Measurements from ENCODE around the gene SLC9A8.
A peak's percentile ranks its signal among the peaks of the same experiment; 100 is the strongest.

The SLC9A8 gene

GRCh38 chr20:49792006-49792405 lies 20.6 kb upstream of the SLC9A8 start:
- Mint-ChIP-seq H3K27ac (no peak overlapping the region), H3K4me3 (no peak overlapping the region), H3K27me3 (ENCODE audit: low read depth, poor library complexity) (peaks cover 2% of the 10 kb centered on the region), H3K4me1 (peaks cover 12% of the 10 kb centered on the region), H3K9me3 (no peaks in the 10 kb centered on the region), H3K36me3 (ENCODE audit: low read depth) (no peaks in the 10 kb centered on the region)
- TF ChIP-seq CTCF (IDR thresholded peaks at IDR 0.05) = no peak
- DNase-seq = no peak

GRCh38 chr20:49792611-49793010 lies 20.0 kb upstream of the SLC9A8 start:
- Mint-ChIP-seq H3K36me3 (ENCODE audit: low read depth) (no peaks in the 10 kb centered on the region), H3K27me3 (ENCODE audit: low read depth, poor library complexity) (peaks cover 2% of the 10 kb centered on the region), H3K9me3 (no peaks in the 10 kb centered on the region), H3K27ac (no peak overlapping the region), H3K4me3 (no peak overlapping the region), H3K4me1 (peaks cover 18% of the 10 kb centered on the region)
- no peak for DNase-seq
- TF ChIP-seq CTCF (IDR thresholded peaks at IDR 0.05) = no peak

DNA sequence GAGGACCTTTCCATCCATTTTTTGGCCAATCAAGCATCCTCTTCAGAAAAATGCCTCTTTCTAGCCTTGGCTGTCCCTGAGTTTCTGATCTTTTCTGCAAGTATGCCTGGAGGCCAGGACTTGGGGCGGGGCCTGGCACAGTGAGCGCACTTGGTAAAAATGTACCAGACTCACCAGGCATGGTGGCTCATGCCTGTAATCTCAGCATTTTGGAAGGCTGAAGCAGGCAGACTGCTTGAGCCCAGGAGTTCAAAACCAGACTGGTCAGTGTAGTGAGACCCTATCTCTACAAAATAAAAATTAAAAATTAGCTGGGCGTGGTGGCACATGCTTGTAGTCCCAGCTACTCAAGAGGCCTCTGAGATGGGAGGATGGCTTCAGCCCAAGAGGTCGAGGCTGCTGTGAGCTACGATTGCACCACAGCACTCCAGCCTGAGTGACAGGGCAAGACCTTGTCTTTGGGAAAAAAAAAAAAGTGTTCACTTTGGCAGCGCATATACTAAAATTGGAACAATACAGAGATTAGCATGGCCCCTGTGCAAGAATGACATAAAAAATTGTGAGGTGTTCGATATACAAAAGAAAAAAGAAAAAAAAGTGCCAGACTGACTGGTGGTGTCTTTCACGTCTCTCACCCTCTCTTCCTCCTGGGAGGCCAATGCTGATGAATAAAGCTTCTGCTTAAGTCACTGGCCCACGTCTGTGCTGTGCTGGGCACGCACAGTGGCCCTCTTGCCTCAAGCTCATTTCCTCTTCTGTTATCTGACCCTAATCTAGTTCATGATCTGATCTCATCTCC lies 18.1 kb upstream of the SLC9A8 start:
- H3K36me3 Mint-ChIP-seq (ENCODE audit: low read depth) = no peaks in the 10 kb centered on the region
- no peak overlapping the region for H3K27ac Mint-ChIP-seq
- no peak overlapping the region for H3K4me3 Mint-ChIP-seq
- no peaks in the 10 kb centered on the region for H3K9me3 Mint-ChIP-seq
- peaks cover 18% of the 10 kb centered on the region for H3K4me1 Mint-ChIP-seq
- no peak for DNase-seq
- no peak for TF ChIP-seq CTCF (IDR thresholded peaks at IDR 0.05)
- peaks cover 6% of the 10 kb centered on the region for H3K27me3 Mint-ChIP-seq (ENCODE audit: low read depth, poor library complexity)

DNA sequence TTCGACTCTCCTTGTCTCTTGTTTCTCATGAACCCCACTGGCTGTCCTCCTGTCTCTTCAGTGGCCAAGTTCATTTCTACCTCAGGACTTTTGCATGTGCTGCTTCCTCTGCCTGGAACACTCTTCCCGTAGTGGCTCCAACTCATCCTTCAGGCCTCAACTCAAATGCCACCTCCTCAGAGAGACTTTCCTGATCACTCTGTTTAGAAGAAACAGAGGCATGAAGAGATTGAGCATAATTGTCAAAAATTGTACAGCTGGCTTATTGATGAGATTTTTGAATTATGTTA lies 17.5 kb upstream of the SLC9A8 start:
- peaks cover 13% of the 10 kb centered on the region for H3K4me1 Mint-ChIP-seq
- H3K4me3 Mint-ChIP-seq = no peak overlapping the region
- TF ChIP-seq CTCF (IDR thresholded peaks at IDR 0.05) = no peak
- no peak overlapping the region for H3K27ac Mint-ChIP-seq
- no peaks in the 10 kb centered on the region for H3K36me3 Mint-ChIP-seq (ENCODE audit: low read depth)
- H3K9me3 Mint-ChIP-seq = no peaks in the 10 kb centered on the region
- DNase-seq = no peak
- H3K27me3 Mint-ChIP-seq (ENCODE audit: low read depth, poor library complexity) = peaks cover 3% of the 10 kb centered on the region

DNA sequence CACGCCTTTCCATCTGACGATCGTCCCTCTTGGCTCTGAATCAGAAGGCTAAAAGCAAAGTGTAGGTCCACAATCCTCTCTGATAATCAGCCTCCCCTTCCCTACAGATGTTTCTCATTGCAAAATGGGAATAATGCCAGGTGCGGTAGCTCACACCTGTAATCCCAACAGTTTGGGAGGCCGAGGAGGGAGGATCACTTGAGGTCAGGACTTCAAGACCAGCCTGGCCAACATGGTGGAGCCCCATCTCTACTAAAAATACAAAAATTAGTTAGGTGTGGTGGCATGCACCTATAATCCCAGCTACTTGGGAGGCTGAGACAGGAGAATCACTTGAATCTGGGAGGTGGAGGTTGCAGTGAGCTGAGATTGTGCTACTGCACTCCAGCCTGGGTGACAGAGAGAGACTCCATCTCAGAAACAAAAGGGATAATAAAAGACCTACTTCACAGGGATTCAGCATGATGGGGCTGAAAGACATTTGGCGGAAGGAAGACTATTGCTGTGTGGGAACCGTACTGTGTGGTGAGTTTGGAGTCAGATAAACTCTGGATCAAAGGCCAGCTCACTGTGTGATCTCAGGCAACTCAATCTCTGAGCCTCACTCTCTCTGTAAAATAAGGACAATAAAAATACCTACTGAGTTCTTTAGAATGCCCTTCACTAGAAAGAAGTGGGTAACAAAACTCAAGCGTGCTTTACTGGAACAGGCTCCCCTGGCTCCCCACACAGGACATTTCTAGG lies 15.9 kb upstream of the SLC9A8 start:
- Mint-ChIP-seq H3K27ac (peak overlapping the region; percentile 33), H3K9me3 (no peaks in the 10 kb centered on the region), H3K4me3 (no peak overlapping the region), H3K4me1 (peaks cover 9% of the 10 kb centered on the region), H3K27me3 (ENCODE audit: low read depth, poor library complexity) (peaks cover 3% of the 10 kb centered on the region), H3K36me3 (ENCODE audit: low read depth) (no peaks in the 10 kb centered on the region)
- DNase-seq = no peak
- TF ChIP-seq CTCF (IDR thresholded peaks at IDR 0.05) = no peak

GRCh38 chr20:49797344-49797615 lies 15.3 kb upstream of the SLC9A8 start:
- Mint-ChIP-seq H3K4me1 (peaks cover 9% of the 10 kb centered on the region), H3K27ac (no peak overlapping the region), H3K4me3 (no peak overlapping the region), H3K27me3 (ENCODE audit: low read depth, poor library complexity) (peaks cover 3% of the 10 kb centered on the region), H3K9me3 (no peaks in the 10 kb centered on the region), H3K36me3 (ENCODE audit: low read depth) (no peaks in the 10 kb centered on the region)
- no peak for TF ChIP-seq CTCF (IDR thresholded peaks at IDR 0.05)
- no peak for DNase-seq

All from nephron progenitor cell (in vitro differentiated cells).